CD4-positive, alpha-beta memory T cell (primary cell): ENCODE data around the gene DHCR24. TPM values are rescaled to one million over a fixed set of nuclear protein-coding genes. Genes with fewer than 3 reads are reported as not detected.

ENCODE experiments used
- CTCF ChIA-PET: fragments of 350-600 bp; sonication (Branson Sonifier 250); formaldehyde crosslinking; loops from one replicate; lab custom pipeline; 2021; ENCODE audit warnings: inconsistent platforms; ENCODE audit not compliant: partially characterized antibody; lab: Charles Lee
- POLR2A ChIA-PET: fragments of 350-600 bp; sonication (Branson Sonifier 250); formaldehyde crosslinking; loops from one replicate; lab custom pipeline; 2021; ENCODE audit not compliant: partially characterized antibody; lab: Charles Lee
- DNase-seq, 5 donors: peaks; one replicate each; pipeline versions ENCODE4 v3.0.0 to v3.0.0-alpha.2; 2020 to 2022; ENCODE audit warnings: mixed read lengths in 1 of 5
- H3K27ac ChIP-seq: one replicate; pipeline ENCODE4 v1.7.0; 2013; ENCODE audit warnings: low read depth, low read length
- H3K27me3 ChIP-seq: 2 replicates; pipeline ENCODE4 v1.7.0; 2013; ENCODE audit warnings: mild to moderate bottlenecking, low read length, moderate library complexity; ENCODE audit not compliant: insufficient read depth
- H3K36me3 ChIP-seq: 2 replicates; pipeline ENCODE4 v1.7.0; 2013; ENCODE audit warnings: mild to moderate bottlenecking, low read length, moderate library complexity; ENCODE audit not compliant: insufficient read depth
- H3K4me1 ChIP-seq: 2 replicates; pipeline ENCODE4 v1.7.0; 2013; ENCODE audit warnings: mild to moderate bottlenecking, low read length, moderate library complexity; ENCODE audit not compliant: insufficient read depth
- H3K4me3 ChIP-seq, 2 donors: one replicate each; pipeline ENCODE4 v1.7.0; 2013; ENCODE audit warnings: low read length in 2 of 2, mild to moderate bottlenecking in 1 of 2
- H3K9me3 ChIP-seq, 2 donors: one replicate each; pipeline ENCODE4 v1.7.0; 2013; ENCODE audit warnings: low read length in 2 of 2, control low read depth in 1 of 2; ENCODE audit not compliant: control insufficient read depth in 1 of 2
- H3K27ac Mint-ChIP-seq, 7 donors: one replicate each; pipeline ENCODE4 v1.8.0; 2020 to 2021; ENCODE audit warnings: mixed read lengths in 7 of 7, mild to moderate bottlenecking in 6 of 7, inconsistent platforms in 3 of 7, moderate library complexity in 3 of 7
- H3K27me3 Mint-ChIP-seq, 2 donors: one replicate each; pipeline ENCODE4 v1.8.0; 2020 to 2021; ENCODE audit warnings: mixed read lengths in 2 of 2
- H3K36me3 Mint-ChIP-seq, 2 donors: one replicate each; pipeline ENCODE4 v1.8.0; 2020 to 2021; ENCODE audit warnings: mixed read lengths in 2 of 2, inconsistent platforms in 1 of 2, mild to moderate bottlenecking in 1 of 2
- H3K4me1 Mint-ChIP-seq, 4 donors: one replicate each; pipeline ENCODE4 v1.8.0; 2020 to 2021; ENCODE audit warnings: mixed read lengths in 4 of 4, mild to moderate bottlenecking in 1 of 4
- H3K4me3 Mint-ChIP-seq, 8 donors: one replicate each; pipeline ENCODE4 v1.8.0; 2020 to 2021; ENCODE audit warnings: mixed read lengths in 8 of 8, mild to moderate bottlenecking in 7 of 8, moderate library complexity in 6 of 8, inconsistent platforms in 3 of 8
- H3K9me3 Mint-ChIP-seq, 8 donors: one replicate each; pipeline ENCODE4 v1.8.0; 2020 to 2021; ENCODE audit warnings: mixed read lengths in 8 of 8, mild to moderate bottlenecking in 5 of 8, inconsistent platforms in 3 of 8, moderate library complexity in 1 of 8
- intact Hi-C: fragments of 100-400 bp; cut with micrococcal nuclease; formaldehyde crosslinking; loops from one replicate; pipeline ENCODE4 v1.15.1; 2023
- polyA plus RNA-seq, 2 donors: library from polyadenylated mRNA; unstranded; fragments of 300-500 nt; fragmentation: Illumina TruSeq; gene quantifications; one replicate each; pipeline ENCODE4 v1.2.3, GENCODE V29; 2021
- total RNA-seq, 2 experiments: library from RNA; stranded (reverse); gene quantifications; one replicate each; pipeline ENCODE4 v1.2.3, GENCODE V29; 2021

DHCR24 gene
- total and polyA plus RNA-seq, 4 experiments from 2014 or later: 5.9 to 9.9 (median 7.3) TPM

- no peak overlapping the region for H3K4me3 ChIP-seq
- H3K36me3 Mint-ChIP-seq: peaks cover 9% of the 10 kb centered on the region in 2 donors
- H3K36me3 ChIP-seq: no peaks in the 10 kb centered on the region
- intact Hi-C loops: no loop called here
- no peaks in the 10 kb centered on the region for H3K4me1 ChIP-seq
- H3K9me3 Mint-ChIP-seq: peaks cover 0 to 18% (median 9%) of the 10 kb centered on the region in 8 donors
- H3K27ac Mint-ChIP-seq: peak overlapping the region in 2 of 7 donors; percentile 20 to 37
- CTCF ChIA-PET: no interaction called here
- POLR2A ChIA-PET: no interaction called here
- H3K27ac ChIP-seq: no peak overlapping the region
- no peak for DNase-seq
- H3K27me3 Mint-ChIP-seq: no peaks in the 10 kb centered on the region
- peaks cover 0 to 8% (median 5%) of the 10 kb centered on the region in 4 donors for H3K4me1 Mint-ChIP-seq
- no peaks in the 10 kb centered on the region for H3K27me3 ChIP-seq
- no peak overlapping the region for H3K4me3 Mint-ChIP-seq
- no peaks in the 10 kb centered on the region for H3K9me3 ChIP-seq
Measured at GRCh38 chr1:54819195-54819536, 67.8 kb downstream of the DHCR24 start.

GRCh38 chr1:54818461-54819194 lies 68.4 kb downstream of the DHCR24 start:
- peak overlapping the region in 4 of 7 donors; percentile 20 to 66 (median 50) for H3K27ac Mint-ChIP-seq
- Histone ChIP-seq H3K4me1 (no peaks in the 10 kb centered on the region), H3K27me3 (no peaks in the 10 kb centered on the region), H3K4me3 (no peak overlapping the region), H3K36me3 (no peaks in the 10 kb centered on the region), H3K9me3 (no peaks in the 10 kb centered on the region), H3K27ac (no peak overlapping the region)
- H3K36me3 Mint-ChIP-seq: peaks cover 5 to 7% of the 10 kb centered on the region in 2 donors
- ChIA-PET CTCF (interaction anchor here (0.9 kb wide), 1 partner anchor 145 kb away, joined by 4 read pairs; no protein-coding TSS in a partner anchor), POLR2A (no interaction called here)
- H3K4me1 Mint-ChIP-seq: peaks cover 0 to 8% (median 5%) of the 10 kb centered on the region in 4 donors
- H3K9me3 Mint-ChIP-seq: peaks cover 0 to 14% (median 5%) of the 10 kb centered on the region in 8 donors
- intact Hi-C loops: no loop called here
- H3K27me3 Mint-ChIP-seq: no peaks in the 10 kb centered on the region
- no peak overlapping the region for H3K4me3 Mint-ChIP-seq
- no peak for DNase-seq

DNA sequence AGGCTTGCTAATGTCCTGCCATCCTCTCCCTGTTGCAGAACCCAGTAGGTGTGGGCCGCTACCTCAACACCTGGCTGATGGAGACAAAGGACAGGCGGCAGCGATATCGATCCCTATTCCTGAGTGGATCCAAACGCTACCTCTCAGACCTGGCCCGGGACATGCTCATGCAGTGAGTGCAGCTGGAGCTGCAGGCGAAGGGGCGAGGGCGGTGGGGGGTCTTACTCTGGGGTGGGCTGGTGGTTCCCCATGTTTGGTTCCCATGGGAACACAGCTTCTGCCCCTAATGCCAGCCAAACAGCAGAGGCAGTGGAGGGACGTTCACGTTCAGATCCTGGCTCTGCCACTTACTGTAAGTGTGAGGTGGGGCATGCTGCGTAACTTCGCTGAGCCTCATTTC lies 70.0 kb downstream of the DHCR24 start:
- Histone ChIP-seq H3K9me3 (no peaks in the 10 kb centered on the region), H3K4me1 (no peaks in the 10 kb centered on the region), H3K4me3 (no peak overlapping the region), H3K36me3 (no peaks in the 10 kb centered on the region), H3K27ac (no peak overlapping the region), H3K27me3 (no peaks in the 10 kb centered on the region)
- intact Hi-C loops: no loop called here
- Mint-ChIP-seq H3K4me1 (peaks cover 0 to 8% (median 5%) of the 10 kb centered on the region in 4 donors), H3K9me3 (no peaks in the 10 kb centered on the region), H3K4me3 (no peak overlapping the region), H3K27ac (peak overlapping the region in 1 of 7 donors; percentile 36), H3K36me3 (peaks cover 0 to 2% of the 10 kb centered on the region in 2 donors), H3K27me3 (no peaks in the 10 kb centered on the region)
- ChIA-PET CTCF (interaction anchor here (0.9 kb wide), 1 partner anchor 70 kb away, joined by 3 read pairs; the partner anchor contains the start of gene DHCR24), POLR2A (no interaction called here)
- DNase-seq: no peak

GRCh38 chr1:54816130-54816529 lies 70.9 kb downstream of the DHCR24 start:
- H3K27ac Mint-ChIP-seq: no peak overlapping the region
- intact Hi-C loops: no loop called here
- DNase-seq: no peak
- H3K9me3 Mint-ChIP-seq: no peaks in the 10 kb centered on the region
- Histone ChIP-seq H3K36me3 (no peaks in the 10 kb centered on the region), H3K4me3 (no peak overlapping the region), H3K4me1 (no peaks in the 10 kb centered on the region), H3K27me3 (no peaks in the 10 kb centered on the region), H3K27ac (no peak overlapping the region), H3K9me3 (no peaks in the 10 kb centered on the region)
- no peak overlapping the region for H3K4me3 Mint-ChIP-seq
- ChIA-PET POLR2A (no interaction called here), CTCF (interaction anchor here (1.2 kb wide), 1 partner anchor 15 kb away, joined by 5 read pairs; no protein-coding TSS in a partner anchor)
- H3K4me1 Mint-ChIP-seq: peaks cover 0 to 8% (median 5%) of the 10 kb centered on the region in 4 donors
- no peaks in the 10 kb centered on the region for H3K36me3 Mint-ChIP-seq
- no peaks in the 10 kb centered on the region for H3K27me3 Mint-ChIP-seq

DNA sequence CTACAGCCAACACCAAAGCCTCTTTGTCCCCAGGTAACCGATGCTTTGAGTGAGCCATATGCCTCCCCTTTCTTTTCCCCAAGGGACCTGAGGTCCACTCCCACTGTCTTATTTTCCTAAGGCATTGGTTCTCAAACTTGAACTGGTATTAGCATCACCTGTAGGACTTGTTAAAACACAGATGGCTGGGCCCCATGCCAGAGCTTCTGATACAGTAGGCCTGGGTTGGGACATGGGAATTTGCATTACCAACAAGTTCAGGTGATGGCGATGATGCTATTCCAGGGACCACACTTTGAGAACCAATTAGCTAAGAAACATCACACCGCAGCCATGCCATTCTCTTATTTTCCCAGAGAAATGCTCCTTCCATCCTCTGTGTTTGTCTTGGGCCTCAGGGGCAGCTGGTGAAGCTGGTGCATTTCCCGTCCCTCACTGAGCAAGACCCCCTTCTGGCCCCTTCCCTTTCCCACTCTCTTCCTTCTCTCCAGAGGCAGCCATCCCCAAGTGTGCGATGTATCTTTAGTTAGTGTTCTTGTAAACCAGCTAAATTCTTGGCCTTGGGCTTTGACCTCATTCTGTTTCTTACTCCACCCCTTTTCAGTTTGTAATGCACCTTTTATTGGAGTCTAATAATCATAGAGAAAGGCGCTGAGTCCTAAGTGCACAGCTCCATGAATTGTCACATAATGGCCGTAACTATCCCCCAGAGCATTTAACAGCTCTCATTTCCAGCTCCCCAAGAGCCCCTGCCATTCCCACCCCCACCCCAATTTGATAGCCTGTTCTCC lies 71.7 kb downstream of the DHCR24 start:
- intact Hi-C loops: no loop called here
- Mint-ChIP-seq H3K27me3 (peaks cover 0 to 3% of the 10 kb centered on the region in 2 donors), H3K4me1 (peaks cover 4 to 10% (median 7%) of the 10 kb centered on the region in 4 donors), H3K36me3 (no peaks in the 10 kb centered on the region), H3K4me3 (no peak overlapping the region), H3K27ac (no peak overlapping the region), H3K9me3 (no peaks in the 10 kb centered on the region)
- Histone ChIP-seq H3K27ac (no peak overlapping the region), H3K9me3 (no peaks in the 10 kb centered on the region), H3K4me3 (no peak overlapping the region), H3K27me3 (no peaks in the 10 kb centered on the region), H3K4me1 (no peaks in the 10 kb centered on the region), H3K36me3 (no peaks in the 10 kb centered on the region)
- ChIA-PET CTCF (interaction anchor here (1.2 to 1.8 kb wide), 3 partner anchors 11 to 316 kb away, joined by 4 to 7 read pairs (median 5); no protein-coding TSS in a partner anchor), POLR2A (interaction anchor here (0.6 kb wide), 1 partner anchor 98 kb away, joined by 3 read pairs; no protein-coding TSS in a partner anchor)
- DNase-seq: no peak

- peaks cover 0 to 3% of the 10 kb centered on the region in 2 donors for H3K27me3 Mint-ChIP-seq
- H3K27ac Mint-ChIP-seq: no peak overlapping the region
- no peaks in the 10 kb centered on the region for H3K36me3 Mint-ChIP-seq
- Histone ChIP-seq H3K9me3 (no peaks in the 10 kb centered on the region), H3K27me3 (no peaks in the 10 kb centered on the region), H3K36me3 (no peaks in the 10 kb centered on the region), H3K4me3 (no peak overlapping the region), H3K4me1 (no peaks in the 10 kb centered on the region), H3K27ac (no peak overlapping the region)
- no peak overlapping the region for H3K4me3 Mint-ChIP-seq
- POLR2A ChIA-PET: no interaction called here
- CTCF ChIA-PET: interaction anchor here (1.1 to 1.8 kb wide), 3 partner anchors 10 to 315 kb away, joined by 4 to 7 read pairs (median 6); partner anchors contain the start of gene TTC22
- intact Hi-C loops: no loop called here
- H3K9me3 Mint-ChIP-seq: no peaks in the 10 kb centered on the region
- DNase-seq: no peak
- H3K4me1 Mint-ChIP-seq: peaks cover 4 to 10% (median 5%) of the 10 kb centered on the region in 4 donors
Measured at GRCh38 chr1:54814571-54814970, 72.4 kb downstream of the DHCR24 start.

DNA sequence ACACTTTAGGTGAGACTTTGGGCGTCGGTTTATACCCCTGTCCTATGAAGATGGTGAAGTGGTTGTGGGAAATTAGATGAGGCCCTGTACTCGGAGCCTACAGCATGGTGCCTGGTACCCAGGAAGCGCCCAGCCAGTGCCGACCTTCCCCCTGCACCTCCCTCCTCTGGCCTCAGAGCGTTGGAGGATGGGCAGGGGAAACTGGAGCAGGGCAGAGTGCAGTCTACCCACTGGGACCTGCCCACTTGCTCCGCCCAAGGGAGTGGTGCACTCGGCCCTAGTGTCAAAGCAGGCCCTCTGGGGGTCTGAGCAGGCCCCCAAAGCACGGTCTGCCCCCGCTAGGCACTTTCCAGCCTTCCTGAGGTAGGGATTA lies 72.9 kb downstream of the DHCR24 start:
- no peaks in the 10 kb centered on the region for H3K36me3 Mint-ChIP-seq
- no peaks in the 10 kb centered on the region for H3K27me3 ChIP-seq
- H3K27ac Mint-ChIP-seq: no peak overlapping the region
- H3K4me1 Mint-ChIP-seq: peaks cover 4 to 10% (median 5%) of the 10 kb centered on the region in 4 donors
- H3K4me1 ChIP-seq: no peaks in the 10 kb centered on the region
- ChIA-PET CTCF (interaction anchor here (0.9 to 1.8 kb wide), 4 partner anchors 10 to 315 kb away, joined by 3 to 7 read pairs (median 5); partner anchors contain the start of gene TTC22), POLR2A (no interaction called here)
- H3K9me3 ChIP-seq: no peaks in the 10 kb centered on the region
- no peak overlapping the region for H3K4me3 ChIP-seq
- H3K27ac ChIP-seq: no peak overlapping the region
- intact Hi-C loops: no loop called here
- H3K27me3 Mint-ChIP-seq: peaks cover 0 to 3% of the 10 kb centered on the region in 2 donors
- DNase-seq: no peak
- H3K9me3 Mint-ChIP-seq: no peaks in the 10 kb centered on the region
- H3K36me3 ChIP-seq: no peaks in the 10 kb centered on the region
- no peak overlapping the region for H3K4me3 Mint-ChIP-seq
